Gastrocnemius medialis (tissue), 4 donors: ENCODE measurements around the gene PLSCR4. TPM values are rescaled to one million over a fixed set of nuclear protein-coding genes. Genes with fewer than 3 reads are reported as not detected.

Source experiments
- ATAC-seq, 2 donors: fragments of 150-250 bp; one replicate each; pipeline ENCODE4 v1.9.1; 2016
- DNase-seq, 2 donors: peaks; one replicate each; pipeline ENCODE4 v3.0.0-alpha.2; 2019
- H3K27ac ChIP-seq, 4 donors: fragments of 200-600 bp; sonication (generic); 1 replicate in 1 of 4; 2 replicates in 3 of 4; pipeline ENCODE4 v1.5.1; 2016 to 2018; ENCODE audit warnings: mild to moderate bottlenecking in 2 of 4, moderate library complexity in 1 of 4
- H3K27me3 ChIP-seq, 3 donors: fragments of 200-600 bp; sonication (generic) in 2 of 3; 1 replicate in 1 of 3; 2 replicates in 2 of 3; pipeline versions ENCODE4 v1.5.1 to v1.6.0; 2016 to 2019; ENCODE audit warnings: mild to moderate bottlenecking in 1 of 3, moderate library complexity in 1 of 3
- H3K36me3 ChIP-seq, 2 donors: fragments of 200-600 bp; sonication (generic) in 1 of 2; one replicate each; pipeline ENCODE4 v1.5.1; 2017 to 2018
- H3K4me1 ChIP-seq, 2 donors: fragments of 200-600 bp; sonication (generic) in 1 of 2; one replicate each; pipeline ENCODE4 v1.5.1; 2016 to 2017; ENCODE audit warnings: mild to moderate bottlenecking in 2 of 2
- H3K4me3 ChIP-seq, 4 donors: fragments of 200-600 bp; sonication (generic) in 3 of 4; 1 replicate in 1 of 4; 2 replicates in 3 of 4; pipeline ENCODE4 v1.5.1; 2016 to 2019; ENCODE audit warnings: mild to moderate bottlenecking in 2 of 4
- H3K9me3 ChIP-seq, 3 donors: fragments of 200-600 bp; sonication (generic) in 2 of 3; 1 replicate in 1 of 3; 2 replicates in 2 of 3; pipeline ENCODE4 v1.5.1; 2016 to 2019
- CTCF ChIP-seq, 5 experiments: fragments of 450-650 bp in 3 of 5; fragments of 200-600 bp in 2 of 5; sonication (generic) in 2 of 5; IDR thresholded peaks in 4 of 5; conservative IDR thresholded peaks in 1 of 5; 1 replicate in 4 of 5; 2 replicates in 1 of 5; pipeline ENCODE4 v1.5.1; 2016 to 2019; ENCODE audit warnings: antibody characterized with exemption in 5 of 5, mild to moderate bottlenecking in 3 of 5, moderate library complexity in 3 of 5
- POLR2A ChIP-seq, 2 donors: fragments of 450-650 bp; IDR thresholded peaks; one replicate each; pipeline ENCODE4 v1.6.1; 2017; ENCODE audit warnings: antibody characterized with exemption in 2 of 2, mild to moderate bottlenecking in 2 of 2, moderate library complexity in 2 of 2
- in situ Hi-C, 4 donors: fragments of 200-750 bp; cut with MboI; loops; one replicate each; pipeline versions ENCODE4 v1.15.0 to v1.8.0; 2017; ENCODE audit warnings: low sequenced_read_pairs in 4 of 4
- intact Hi-C: fragments of 100-400 bp; cut with DNase I; formaldehyde crosslinking; loops from one replicate; pipeline ENCODE4 v1.15.1; 2023; ENCODE audit warnings: low total_unique reads
- total RNA-seq, 4 donors: library from RNA; depleted of rRNA; stranded (reverse); fragments of >200 nt; gene quantifications; one replicate each; pipeline versions ENCODE4 v1.1.0 to v1.2.3, GENCODE V29; 2016

PLSCR4 gene
- total RNA-seq, 4 donors from 2014 or later = 6.3 to 16.8 (median 9.5) TPM

GRCh38 chr3:146199762-146200161 is 51.1 kb downstream of the PLSCR4 start:
- in situ Hi-C loops = loop anchor here in 3 of 4 donors (10.0 to 25.0 kb wide), 2 partner anchors 145 to 388 kb away; no protein-coding TSS in a partner anchor
- no peak overlapping the region for H3K27ac ChIP-seq

GRCh38 chr3:146196789-146197188 is 54.1 kb downstream of the PLSCR4 start:
- H3K36me3 ChIP-seq = no peaks in the 10 kb centered on the region
- no peak overlapping the region for H3K4me3 ChIP-seq
- in situ Hi-C loops = loop anchor here in 1 of 4 donors (10.0 kb wide), 1 partner anchor 142 kb away; no protein-coding TSS in a partner anchor
- no peaks in the 10 kb centered on the region for H3K9me3 ChIP-seq
- ATAC-seq (no peak), DNase-seq (no peak)
- no peaks in the 10 kb centered on the region for H3K27me3 ChIP-seq
- peaks cover 15 to 21% of the 10 kb centered on the region in 2 donors for H3K4me1 ChIP-seq
- intact Hi-C loops = no loop called here
- no peak for TF ChIP-seq CTCF (IDR thresholded peaks at IDR 0.05 in 4 of 5, conservative IDR thresholded peaks at IDR 0.05 in 1 of 5)
- TF ChIP-seq POLR2A (IDR thresholded peaks at IDR 0.05) = no peak
- H3K27ac ChIP-seq = no peak overlapping the region

More at GRCh38 chr3:146199762-146200161, 51.1 kb downstream of the PLSCR4 start:
- ATAC-seq (no peak), DNase-seq (no peak)
- Histone ChIP-seq H3K9me3 (no peaks in the 10 kb centered on the region), H3K4me3 (no peak overlapping the region), H3K36me3 (no peaks in the 10 kb centered on the region), H3K27me3 (no peaks in the 10 kb centered on the region), H3K4me1 (peaks cover 15 to 21% of the 10 kb centered on the region in 2 donors)
- intact Hi-C loops = no loop called here
- TF ChIP-seq CTCF (IDR thresholded peaks at IDR 0.05 in 4 of 5, conservative IDR thresholded peaks at IDR 0.05 in 1 of 5) = no peak
- TF ChIP-seq POLR2A (IDR thresholded peaks at IDR 0.05) = no peak

- peaks cover 15 to 21% of the 10 kb centered on the region in 2 donors for H3K4me1 ChIP-seq
- no peaks in the 10 kb centered on the region for H3K9me3 ChIP-seq
- H3K4me3 ChIP-seq = no peak overlapping the region
- no peaks in the 10 kb centered on the region for H3K27me3 ChIP-seq
- no peak for TF ChIP-seq CTCF (IDR thresholded peaks at IDR 0.05 in 4 of 5, conservative IDR thresholded peaks at IDR 0.05 in 1 of 5)
- no peak for TF ChIP-seq POLR2A (IDR thresholded peaks at IDR 0.05)
- ATAC-seq = no peak
- intact Hi-C loops (no loop called here), in situ Hi-C loops (loop anchor here in 1 of 4 donors (10.0 kb wide), 1 partner anchor 141 kb away; no protein-coding TSS in a partner anchor)
- no peak for DNase-seq
- H3K36me3 ChIP-seq = no peaks in the 10 kb centered on the region
- H3K27ac ChIP-seq = no peak overlapping the region
These were observed 55.3 kb downstream of the PLSCR4 start for GRCh38 chr3:146195605-146196004.

- Histone ChIP-seq H3K4me3 (no peak overlapping the region), H3K27me3 (no peaks in the 10 kb centered on the region), H3K27ac (no peak overlapping the region), H3K36me3 (no peaks in the 10 kb centered on the region), H3K9me3 (no peaks in the 10 kb centered on the region), H3K4me1 (peaks cover 15 to 18% of the 10 kb centered on the region in 2 donors)
- in situ Hi-C loops = loop anchor here in 1 of 4 donors (10.0 kb wide), 1 partner anchor 140 kb away; no protein-coding TSS in a partner anchor
- no peak for DNase-seq
- intact Hi-C loops = no loop called here
- TF ChIP-seq CTCF (IDR thresholded peaks at IDR 0.05 in 4 of 5, conservative IDR thresholded peaks at IDR 0.05 in 1 of 5) (no peak), POLR2A (IDR thresholded peaks at IDR 0.05) (no peak)
- no peak for ATAC-seq
These were observed 55.9 kb downstream of the PLSCR4 start for GRCh38 chr3:146195030-146195429.

- TF ChIP-seq CTCF (IDR thresholded peaks at IDR 0.05 in 4 of 5, conservative IDR thresholded peaks at IDR 0.05 in 1 of 5) = no peak
- TF ChIP-seq POLR2A (IDR thresholded peaks at IDR 0.05) = no peak
- Histone ChIP-seq H3K9me3 (no peaks in the 10 kb centered on the region), H3K36me3 (no peaks in the 10 kb centered on the region), H3K27ac (no peak overlapping the region), H3K27me3 (no peaks in the 10 kb centered on the region), H3K4me1 (peaks cover 8 to 11% of the 10 kb centered on the region in 2 donors), H3K4me3 (no peak overlapping the region)
- DNase-seq (no peak), ATAC-seq (no peak)
- intact Hi-C loops = no loop called here
- in situ Hi-C loops = loop anchor here in 1 of 4 donors (10.0 kb wide), 1 partner anchor 136 kb away; no protein-coding TSS in a partner anchor
These were observed 59.9 kb downstream of the PLSCR4 start for GRCh38 chr3:146191051-146191450.
